GM12878 (cell line): Measurements from ENCODE around the gene RCAN2. TPM values are rescaled to one million over a fixed set of nuclear protein-coding genes. Genes with fewer than 3 reads are reported as not detected.

Experiments
- ATAC-seq: fragments of 200-7000 bp; cut with Tn5 transposase; 3 replicates; pipeline ENCODE4 v1.9.1; 2020; ENCODE audit warnings: mild to moderate bottlenecking, moderate library complexity
- BruUV-seq: library from RNA; stranded (reverse); fragments of 400-500 nt; replicated peaks from 2 replicates; lab custom pipeline; 2021; lab: Mats Ljungman, UMichigan
- CTCF ChIA-PET: fragments of 300-600 bp; sonication (Branson Sonifier 250); formaldehyde crosslinking; extraction: SDS; loops from one replicate; lab custom pipeline; 2021; ENCODE audit warnings: inconsistent platforms; lab: Yijun Ruan, JAX
- POLR2A ChIA-PET: fragments of 350-600 bp; formaldehyde crosslinking; extraction: SDS; loops from one replicate; lab custom pipeline; 2021; ENCODE audit warnings: inconsistent platforms; lab: Charles Lee
- RAD21 ChIA-PET: fragments of 300-600 bp; sonication (Branson Sonifier 250); formaldehyde crosslinking; loops from one replicate; lab custom pipeline; 2023; ENCODE audit warnings: antibody characterized with exemption; ENCODE audit not compliant: unreplicated experiment; lab: Charles Lee
- SMC1A ChIA-PET: fragments of 300-600 bp; sonication (Branson Sonifier 250); formaldehyde crosslinking; loops from one replicate; lab custom pipeline; 2023; ENCODE audit not compliant: unreplicated experiment, uncharacterized antibody; lab: Charles Lee
- DNase-seq: peaks from one replicate; pipeline ENCODE4 v3.0.0-alpha.2; 2011; ENCODE audit warnings: low read depth, low spot score
- FAIRE-seq: peaks from 3 replicates; lab custom pipeline; 2011; peaks lifted over from hg19 to GRCh38; lab: Jason Lieb, UNC
- H2AFZ ChIP-seq: 2 replicates; pipeline ENCODE4 v1.6.0; 2011; ENCODE audit warnings: low read depth, low read length, control low read depth; ENCODE audit not compliant: control insufficient read depth
- H3K27ac ChIP-seq: 2 replicates; pipeline ENCODE4 v1.5.1; 2011; ENCODE audit warnings: control low read depth; ENCODE audit not compliant: control insufficient read depth, insufficient read depth
- H3K27me3 ChIP-seq, 2 experiments: replicated peaks in 1 of 2; 2 replicates each; pipeline versions ENCODE4 v1.6.0 to v1.6.1; 2011; ENCODE audit warnings: low read length in 1 of 2; ENCODE audit not compliant: control insufficient read depth in 2 of 2, insufficient read depth in 2 of 2
- H3K36me3 ChIP-seq, 2 experiments: 2 replicates each; pipeline ENCODE4 v1.5.1; 2011; ENCODE audit warnings: low read length in 1 of 2; ENCODE audit not compliant: control insufficient read depth in 2 of 2, insufficient read depth in 2 of 2
- H3K4me1 ChIP-seq: 2 replicates; pipeline ENCODE4 v1.6.1; 2011; ENCODE audit warnings: mild to moderate bottlenecking, low read length, moderate library complexity, mixed read lengths; ENCODE audit not compliant: control insufficient read depth, insufficient read depth
- H3K4me2 ChIP-seq: 2 replicates; pipeline ENCODE4 v1.6.0; 2011; ENCODE audit warnings: control low read depth; ENCODE audit not compliant: control insufficient read depth, insufficient read depth
- H3K4me3 ChIP-seq: fragments of 200-600 bp; sonication (generic); 2 replicates; pipeline ENCODE4 v1.5.1; 2016
- H3K79me2 ChIP-seq: 2 replicates; pipeline ENCODE4 v1.6.0; 2011; ENCODE audit warnings: low read length; ENCODE audit not compliant: control insufficient read depth, insufficient read depth
- H3K9ac ChIP-seq: 2 replicates; pipeline ENCODE4 v1.8.0; 2011; ENCODE audit warnings: low read length, control low read depth, mixed read lengths; ENCODE audit not compliant: control insufficient read depth, insufficient read depth
- H3K9me3 ChIP-seq: replicated peaks from 3 replicates; pipeline ENCODE4 v1.5.1; 2011; ENCODE audit warnings: mild to moderate bottlenecking, low read length; ENCODE audit not compliant: control insufficient read depth, insufficient read depth
- H4K20me1 ChIP-seq: 2 replicates; pipeline ENCODE4 v1.6.0; 2011; ENCODE audit not compliant: control insufficient read depth, insufficient read depth
- ASH2L ChIP-seq: fragments of 300-600, 200-600 bp; sonication (generic); IDR thresholded peaks from 2 replicates; pipeline ENCODE4 v1.6.1; 2017; ENCODE audit warnings: low read depth, mild to moderate bottlenecking, borderline replicate concordance
- CBFB ChIP-seq: IDR thresholded peaks from 2 replicates; pipeline ENCODE4 v1.6.1; 2016; ENCODE audit warnings: antibody characterized with exemption, low read depth
- GATAD2B ChIP-seq: fragments of 450-650 bp; conservative IDR thresholded peaks from 2 replicates; pipeline ENCODE4 v1.6.1; 2017; ENCODE audit warnings: low read depth, mild to moderate bottlenecking, moderate library complexity
- HDAC6 ChIP-seq: fragments of 200-600 bp; sonication (generic); IDR thresholded peaks from one replicate; pipeline ENCODE4 v1.8.0; 2017; ENCODE audit warnings: antibody characterized with exemption; ENCODE audit not compliant: unreplicated experiment
- IKZF2 ChIP-seq, 2 experiments: fragments of 450-650 bp; IDR thresholded peaks; 2 replicates each; pipeline ENCODE4 v1.6.1; 2017; ENCODE audit warnings: mild to moderate bottlenecking in 2 of 2, moderate library complexity in 2 of 2
- KLF5 ChIP-seq: fragments of 450-650 bp; IDR thresholded peaks from 2 replicates; pipeline ENCODE4 v1.6.1; 2014; ENCODE audit warnings: mild to moderate bottlenecking; ENCODE audit not compliant: partially characterized antibody
- MEF2B ChIP-seq: fragments of 450-650 bp; IDR thresholded peaks from 2 replicates; pipeline ENCODE4 v1.6.1; 2018; ENCODE audit warnings: mild to moderate bottlenecking, moderate library complexity; ENCODE audit not compliant: partially characterized antibody, poor library complexity, severe bottlenecking
- MTA2 ChIP-seq: fragments of 450-650 bp; IDR thresholded peaks from 2 replicates; pipeline ENCODE4 v1.6.1; 2016; ENCODE audit warnings: low read depth, mild to moderate bottlenecking, moderate library complexity
- MYC ChIP-seq: IDR thresholded peaks from 2 replicates; pipeline ENCODE4 v1.6.1; 2011; ENCODE audit warnings: mild to moderate bottlenecking, low read length, moderate library complexity, inconsistent platforms; ENCODE audit not compliant: insufficient read depth, insufficient replicate concordance, insufficient read length, severe bottlenecking
- NFXL1 ChIP-seq: fragments of 450-650 bp; IDR thresholded peaks from 2 replicates; pipeline ENCODE4 v1.6.1; 2017; ENCODE audit warnings: antibody characterized with exemption, mild to moderate bottlenecking, borderline replicate concordance
- NFYA ChIP-seq: IDR thresholded peaks from 2 replicates; pipeline ENCODE4 v1.6.1; 2011; ENCODE audit warnings: low read depth, mild to moderate bottlenecking, low read length, improper control_type of control experiment, borderline replicate concordance
- RB1 ChIP-seq: fragments of 450-650 bp; formaldehyde crosslinking; IDR thresholded peaks from 2 replicates; pipeline ENCODE4 v1.6.1; 2017; ENCODE audit warnings: mild to moderate bottlenecking, borderline replicate concordance
- STAT3 ChIP-seq: IDR thresholded peaks from 2 replicates; pipeline ENCODE4 v1.6.1; 2011; ENCODE audit warnings: low read depth, low read length, improper control_type of control experiment
- ZNF207 ChIP-seq: fragments of 450-650 bp; IDR thresholded peaks from 2 replicates; pipeline ENCODE4 v1.6.1; 2014; ENCODE audit warnings: antibody characterized with exemption, mild to moderate bottlenecking, borderline replicate concordance
- ZNF217 ChIP-seq: fragments of 450-650 bp; IDR thresholded peaks from 2 replicates; pipeline ENCODE4 v1.6.1; 2017; ENCODE audit warnings: antibody characterized with exemption, mild to moderate bottlenecking
- ZZZ3 ChIP-seq: IDR thresholded peaks from 2 replicates; pipeline ENCODE4 v1.6.1; 2011; ENCODE audit warnings: low read depth; ENCODE audit not compliant: control insufficient read depth, insufficient read length
- WGBS: methylation state at CpG from one replicate; pipeline ENCODE4 v1.1.6; 2016; ENCODE audit warnings: low lambda C conversion rate; ENCODE audit not compliant: insufficient replicate concordance, insufficient coverage; ENCODE audit errors: missing lambda C conversion rate; 5-methylcytosine and 5-hydroxymethylcytosine counted together
- in situ Hi-C: fragments of 300-500 bp; cut with MboI; formaldehyde crosslinking; loops from 9 replicates; pipeline ENCODE4 v1.14.3; 2018; ENCODE audit warnings: mixed read lengths
- intact Hi-C: fragments of 100-400 bp; cut with micrococcal nuclease; formaldehyde crosslinking; loops from one replicate; pipeline ENCODE4 v1.14.2; 2022; ENCODE audit not compliant: unreplicated experiment
- polyA plus RNA-seq, 11 experiments: library from polyadenylated mRNA; depleted of rRNA in 4 of 11; unstranded in 6 of 11; stranded (reverse) in 5 of 11; fragments of >200 nt; fragmentation: Nextera tagmentation in 4 of 11; fragmentation: Illumina TruSeq in 1 of 11; extraction: Ambion mirVana in 4 of 11; extraction: Trizol in 1 of 11; gene quantifications; 1 replicate in 1 of 11; 2 replicates in 10 of 11; pipeline versions ENCODE4 v1.2.1 to v1.2.3, GENCODE V29; 2011 to 2016; ENCODE audit warnings: inconsistent platforms in 2 of 11, missing spikeins in 2 of 11, low read depth in 1 of 11
- total RNA-seq, 4 experiments: library from RNA; depleted of rRNA in 3 of 4; stranded (reverse); fragments of >200 nt in 3 of 4; fragmentation: Illumina TruSeq in 1 of 4; extraction: Trizol in 1 of 4; gene quantifications; 2 replicates each; pipeline versions ENCODE4 v1.2.1 to v1.2.3, GENCODE V29; 2013 to 2021
- TF ChIP-seq, protein P1 (sequence below): fragments of 450-650 bp; IDR thresholded peaks from 2 replicates; pipeline ENCODE4 v1.6.1; 2017; ENCODE audit warnings: mild to moderate bottlenecking, moderate library complexity
- TF ChIP-seq, protein P2 (sequence below): IDR thresholded peaks from 2 replicates; pipeline ENCODE4 v1.6.1; 2011; ENCODE audit warnings: mild to moderate bottlenecking, low read depth, low read length, moderate library complexity; ENCODE audit not compliant: insufficient replicate concordance

RCAN2 gene
- total and polyA plus RNA-seq, 10 of the 15 experiments (the other 5 are each of a cell fraction or from before 2014, with no cell fraction given) = 0.06 TPM; not detected in 9

DNA sequence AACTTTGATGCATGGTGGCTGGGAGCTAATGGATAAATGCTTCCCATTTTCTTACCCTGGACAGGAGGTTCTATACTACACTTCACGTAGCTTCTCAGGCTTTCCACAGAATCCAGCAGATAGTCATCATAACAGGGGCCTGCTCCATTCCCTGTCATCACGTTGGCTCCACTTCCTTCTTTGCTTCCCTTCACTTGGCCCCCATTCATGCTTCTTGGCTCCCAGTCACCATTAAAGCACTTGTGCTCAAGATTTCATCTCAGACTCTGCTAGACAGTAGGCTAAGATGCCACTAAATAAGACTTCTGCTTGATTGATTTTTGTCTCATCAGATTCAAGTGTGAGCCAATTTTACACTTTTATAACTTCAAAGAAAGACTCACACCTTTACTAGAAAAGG, 186.0 kb downstream of the RCAN2 start:
- Histone ChIP-seq H3K9ac (no peak overlapping the region), H3K4me3 (no peak overlapping the region), H3K4me2 (no peak overlapping the region), H2AFZ (no peak overlapping the region)
- CTCF ChIA-PET = interaction anchor here (0.6 kb wide), 1 partner anchor 33 kb away, joined by 3 read pairs; no protein-coding TSS in a partner anchor
- no peak for TF ChIP-seq ZNF217
- TF ChIP-seq NFYA = no peak
- TF ChIP-seq CBFB = no peak
- no peak for TF ChIP-seq MYC
- TF ChIP-seq STAT3 = no peak
- TF ChIP-seq ZZZ3 = no peak
- no peak for TF ChIP-seq ASH2L
- TF ChIP-seq, protein P1, sequence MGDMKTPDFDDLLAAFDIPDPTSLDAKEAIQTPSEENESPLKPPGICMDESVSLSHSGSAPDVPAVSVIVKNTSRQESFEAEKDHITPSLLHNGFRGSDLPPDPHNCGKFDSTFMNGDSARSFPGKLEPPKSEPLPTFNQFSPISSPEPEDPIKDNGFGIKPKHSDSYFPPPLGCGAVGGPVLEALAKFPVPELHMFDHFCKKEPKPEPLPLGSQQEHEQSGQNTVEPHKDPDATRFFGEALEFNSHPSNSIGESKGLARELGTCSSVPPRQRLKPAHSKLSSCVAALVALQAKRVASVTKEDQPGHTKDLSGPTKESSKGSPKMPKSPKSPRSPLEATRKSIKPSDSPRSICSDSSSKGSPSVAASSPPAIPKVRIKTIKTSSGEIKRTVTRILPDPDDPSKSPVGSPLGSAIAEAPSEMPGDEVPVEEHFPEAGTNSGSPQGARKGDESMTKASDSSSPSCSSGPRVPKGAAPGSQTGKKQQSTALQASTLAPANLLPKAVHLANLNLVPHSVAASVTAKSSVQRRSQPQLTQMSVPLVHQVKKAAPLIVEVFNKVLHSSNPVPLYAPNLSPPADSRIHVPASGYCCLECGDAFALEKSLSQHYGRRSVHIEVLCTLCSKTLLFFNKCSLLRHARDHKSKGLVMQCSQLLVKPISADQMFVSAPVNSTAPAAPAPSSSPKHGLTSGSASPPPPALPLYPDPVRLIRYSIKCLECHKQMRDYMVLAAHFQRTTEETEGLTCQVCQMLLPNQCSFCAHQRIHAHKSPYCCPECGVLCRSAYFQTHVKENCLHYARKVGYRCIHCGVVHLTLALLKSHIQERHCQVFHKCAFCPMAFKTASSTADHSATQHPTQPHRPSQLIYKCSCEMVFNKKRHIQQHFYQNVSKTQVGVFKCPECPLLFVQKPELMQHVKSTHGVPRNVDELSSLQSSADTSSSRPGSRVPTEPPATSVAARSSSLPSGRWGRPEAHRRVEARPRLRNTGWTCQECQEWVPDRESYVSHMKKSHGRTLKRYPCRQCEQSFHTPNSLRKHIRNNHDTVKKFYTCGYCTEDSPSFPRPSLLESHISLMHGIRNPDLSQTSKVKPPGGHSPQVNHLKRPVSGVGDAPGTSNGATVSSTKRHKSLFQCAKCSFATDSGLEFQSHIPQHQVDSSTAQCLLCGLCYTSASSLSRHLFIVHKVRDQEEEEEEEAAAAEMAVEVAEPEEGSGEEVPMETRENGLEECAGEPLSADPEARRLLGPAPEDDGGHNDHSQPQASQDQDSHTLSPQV = no peak
- no peak for TF ChIP-seq NFXL1
- no peak for TF ChIP-seq KLF5
- TF ChIP-seq RB1 = no peak
- no peak for TF ChIP-seq ZNF207
- no peak for TF ChIP-seq MEF2B
- no peak for TF ChIP-seq IKZF2 (IDR thresholded peaks at IDR 0.05)
- TF ChIP-seq GATAD2B = no peak
- TF ChIP-seq, protein P2, sequence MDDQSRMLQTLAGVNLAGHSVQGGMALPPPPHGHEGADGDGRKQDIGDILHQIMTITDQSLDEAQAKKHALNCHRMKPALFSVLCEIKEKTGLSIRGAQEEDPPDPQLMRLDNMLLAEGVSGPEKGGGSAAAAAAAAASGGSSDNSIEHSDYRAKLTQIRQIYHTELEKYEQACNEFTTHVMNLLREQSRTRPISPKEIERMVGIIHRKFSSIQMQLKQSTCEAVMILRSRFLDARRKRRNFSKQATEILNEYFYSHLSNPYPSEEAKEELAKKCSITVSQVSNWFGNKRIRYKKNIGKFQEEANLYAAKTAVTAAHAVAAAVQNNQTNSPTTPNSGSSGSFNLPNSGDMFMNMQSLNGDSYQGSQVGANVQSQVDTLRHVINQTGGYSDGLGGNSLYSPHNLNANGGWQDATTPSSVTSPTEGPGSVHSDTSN = no peak
- TF ChIP-seq HDAC6 = no peak
- TF ChIP-seq MTA2 = no peak
- TF ChIP-seq, all 136 proteins: peak for 0
- DNase-seq (no peak), ATAC-seq (no peak), FAIRE-seq (no peak)
- Histone ChIP-seq H3K9me3 (no peaks in the 10 kb centered on the region), H4K20me1 (no peaks in the 10 kb centered on the region), H3K27ac (no peak overlapping the region), H3K4me1 (no peaks in the 10 kb centered on the region), H3K79me2 (no peaks in the 10 kb centered on the region), H3K27me3 (no peaks in the 10 kb centered on the region; a peak in 1 of 4 replicates), H3K36me3 (no peaks in the 10 kb centered on the region)
- POLR2A ChIA-PET = no interaction called here
- no TSS peak for BruUV-seq
- in situ Hi-C loops (no loop called here), intact Hi-C loops (no loop called here)
- RAD21 ChIA-PET = no interaction called here
- SMC1A ChIA-PET = no interaction called here
- WGBS = 29% methylated on average over 2 of the region's 2 CpGs
